HG03521 (cell line): ENCODE measurements around the gene TPM4.
"Not testable (repeated sequence)": the region's sequence is repeated elsewhere in the genome, so short reads cannot be mapped to it uniquely, and the experiment has no call there.

Source experiments
- ATAC-seq: cut with Tn5 transposase; IDR thresholded peaks from one replicate; pipeline ENCODE4 v1.9.1; 2021; ENCODE audit warnings: mild to moderate bottlenecking, moderate library complexity; ENCODE audit not compliant: unreplicated experiment

Gene TPM4

GRCh38 chr19:16071072-16071691 is 5.1 kb upstream of the TPM4 start:
- ATAC-seq = no peak

- no peak for ATAC-seq
These were observed 2.8 kb upstream of the TPM4 start for GRCh38 chr19:16073481-16073880.

DNA sequence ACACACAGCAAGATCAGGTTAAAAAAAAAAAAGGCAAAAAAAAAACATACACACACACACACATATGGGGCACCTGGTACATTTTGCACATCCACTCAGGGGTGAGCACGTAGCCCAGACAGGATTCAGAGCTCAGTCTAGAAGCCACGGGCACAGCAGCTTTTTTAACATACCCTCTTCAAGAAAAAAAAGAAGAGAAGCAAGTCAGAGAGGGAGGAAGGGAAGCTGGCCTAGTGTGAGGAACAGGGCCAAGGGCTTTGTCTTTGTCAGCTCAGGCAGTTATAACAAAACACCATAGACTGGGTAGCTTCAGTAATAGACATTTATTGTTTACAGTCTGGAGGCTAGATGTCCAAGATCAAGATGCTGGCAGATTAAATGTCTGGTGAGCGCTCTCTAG is 2.3 kb upstream of the TPM4 start:
- no peak for ATAC-seq

DNA sequence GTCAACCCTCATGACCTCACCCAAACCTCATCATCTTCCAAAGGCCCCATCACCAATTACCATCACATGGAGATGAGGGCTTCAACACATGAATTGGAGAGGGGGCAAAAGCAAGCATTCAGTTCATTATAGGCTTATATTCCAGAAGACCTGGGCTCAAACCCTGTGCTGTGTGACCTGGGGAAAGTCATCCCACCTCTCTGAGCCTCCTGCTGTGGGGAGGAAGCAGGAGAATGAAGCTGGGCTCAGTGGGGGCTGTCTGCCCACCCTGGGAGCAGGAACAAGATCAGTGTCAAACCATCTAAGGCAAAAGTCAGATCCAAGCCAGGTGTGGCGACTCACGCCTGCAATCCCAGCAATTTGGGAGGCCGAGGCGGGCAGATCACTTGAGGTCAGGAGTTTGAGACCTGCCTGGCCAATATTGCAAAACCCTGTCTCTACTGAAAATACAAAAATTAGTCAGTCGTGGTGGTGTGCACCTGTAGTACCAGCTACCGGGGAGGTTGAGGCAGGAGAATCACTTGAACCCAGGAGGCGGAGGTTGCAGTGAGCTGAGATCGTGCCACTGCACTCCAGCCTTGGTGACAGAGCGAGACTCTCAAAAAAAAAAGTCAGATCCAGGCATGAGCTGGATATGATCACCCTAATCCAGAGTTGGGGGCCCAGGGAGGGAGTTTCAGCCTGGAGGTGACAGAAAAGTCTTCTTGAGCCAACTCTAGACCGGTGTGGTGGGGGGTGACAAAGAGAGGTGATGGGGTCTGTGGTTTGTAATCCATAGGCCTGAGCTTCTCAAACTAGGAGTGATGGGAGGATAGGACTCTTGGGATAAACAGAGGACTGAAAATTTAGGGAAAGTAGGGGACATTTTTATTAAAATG is 1.6 kb upstream of the TPM4 start:
- no peak for ATAC-seq

- ATAC-seq = no peak
These were observed 703 bp upstream of the TPM4 start for GRCh38 chr19:16075430-16076153.

- no peak for ATAC-seq
These were observed 790 bp downstream of the TPM4 start for GRCh38 chr19:16076958-16077611.

DNA sequence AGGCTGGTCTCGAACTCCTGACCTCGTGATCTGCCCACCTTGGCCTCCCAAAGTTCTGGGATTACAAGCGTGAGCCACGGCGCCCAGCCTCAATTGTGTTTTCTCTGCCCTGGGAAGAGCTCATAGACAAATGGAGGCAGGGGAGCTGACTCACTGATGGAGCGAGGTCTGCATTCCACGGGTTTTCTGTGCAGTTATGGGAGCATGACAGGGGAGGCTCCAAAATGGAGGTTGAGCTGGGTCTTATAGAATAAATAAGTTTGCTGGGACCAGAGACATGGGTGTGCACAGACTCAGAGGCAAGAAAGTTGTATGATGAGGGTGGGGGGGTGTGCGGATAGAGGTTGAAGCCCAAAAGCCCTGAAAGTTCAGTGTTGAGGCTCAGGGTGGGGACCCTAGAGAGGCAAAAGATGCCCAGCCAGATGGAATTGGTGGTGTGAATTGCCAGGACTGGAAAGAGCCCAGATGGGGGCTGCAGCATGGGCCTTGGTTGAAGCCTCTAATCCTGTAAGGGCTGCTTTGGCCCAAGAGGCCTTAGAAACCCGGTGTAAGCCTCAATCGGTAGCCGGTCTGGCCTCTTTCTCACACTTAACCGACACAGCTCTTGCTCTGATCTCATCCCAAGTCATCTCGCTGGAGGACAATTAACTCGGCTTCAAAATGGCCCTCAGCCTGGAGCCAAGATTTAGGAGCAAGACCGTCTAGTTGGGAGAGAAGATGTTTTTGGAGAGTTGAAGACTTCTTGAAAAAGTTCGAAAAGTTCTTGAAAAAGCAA is 1.9 kb downstream of the TPM4 start:
- ATAC-seq = no peak

DNA sequence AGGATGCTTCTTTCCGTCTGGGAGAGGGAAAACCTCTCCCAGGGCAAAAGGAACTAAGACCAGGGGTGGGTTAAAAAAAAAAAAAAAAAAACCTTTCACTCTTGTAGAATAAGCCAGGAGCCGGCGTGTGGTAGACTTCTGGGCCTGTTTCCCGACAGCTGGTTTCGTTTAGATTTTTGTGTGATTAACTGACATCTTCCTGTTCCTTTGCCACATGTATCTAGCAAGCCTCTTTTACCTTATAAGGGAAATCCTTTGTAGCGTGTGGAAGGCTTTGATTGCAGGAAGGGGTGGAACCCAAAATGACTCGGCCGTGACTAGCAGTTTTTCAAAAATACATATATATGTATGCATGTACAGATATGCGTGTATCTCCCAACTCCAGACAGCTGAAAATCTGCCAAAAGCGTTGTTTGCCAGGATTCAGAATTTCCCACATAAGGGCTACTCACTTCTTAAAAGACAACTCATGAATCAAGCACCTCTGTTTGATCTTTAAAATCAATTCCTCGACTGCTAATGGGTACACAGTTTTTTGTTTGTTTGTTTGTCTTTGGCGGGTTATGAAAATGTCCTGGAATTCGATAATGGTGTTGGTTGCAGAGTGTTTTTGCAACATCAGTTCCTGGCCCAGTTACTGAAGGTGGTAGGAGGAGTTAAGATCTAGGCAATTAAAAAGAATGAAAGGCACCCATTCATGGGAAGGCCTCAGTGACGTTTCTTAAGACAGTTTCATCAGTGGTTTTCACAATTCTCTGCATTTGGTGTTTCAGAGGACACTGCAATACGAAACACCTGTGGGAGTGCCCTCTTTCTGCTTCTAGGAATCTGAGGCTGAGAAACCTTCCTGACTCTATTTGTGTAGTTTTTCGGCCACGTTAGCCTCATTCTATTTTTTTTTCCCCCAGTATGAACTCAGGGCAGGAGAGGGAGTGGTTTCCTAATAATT is 2.7 kb downstream of the TPM4 start:
- ATAC-seq = no peak

- ATAC-seq = no peak
These were observed 7.9 kb downstream of the TPM4 start for GRCh38 chr19:16084067-16084685.

GRCh38 chr19:16085115-16085514 is 8.8 kb downstream of the TPM4 start:
- ATAC-seq = no peak

- not testable (repeated sequence) for ATAC-seq
These were observed 11.1 kb downstream of the TPM4 start for GRCh38 chr19:16087404-16087803.

DNA sequence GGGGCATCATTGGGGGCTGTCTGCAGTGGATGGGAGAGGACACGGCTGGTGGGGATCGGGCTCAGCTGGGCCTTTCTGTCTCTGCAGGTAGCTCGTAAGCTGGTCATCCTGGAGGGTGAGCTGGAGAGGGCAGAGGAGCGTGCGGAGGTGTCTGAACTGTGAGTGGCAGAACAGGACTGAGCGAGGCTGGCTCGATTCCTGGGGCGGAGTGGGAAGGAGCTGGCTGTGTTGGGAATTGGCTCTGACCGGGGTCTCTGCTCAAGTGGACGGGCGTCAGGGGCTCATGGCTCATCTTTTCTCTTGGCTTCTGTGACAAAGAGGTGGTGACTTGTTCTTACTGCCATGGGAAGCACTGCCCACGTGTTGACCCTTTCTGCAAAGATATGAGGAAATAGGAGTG is 11.6 kb downstream of the TPM4 start:
- no peak for ATAC-seq

DNA sequence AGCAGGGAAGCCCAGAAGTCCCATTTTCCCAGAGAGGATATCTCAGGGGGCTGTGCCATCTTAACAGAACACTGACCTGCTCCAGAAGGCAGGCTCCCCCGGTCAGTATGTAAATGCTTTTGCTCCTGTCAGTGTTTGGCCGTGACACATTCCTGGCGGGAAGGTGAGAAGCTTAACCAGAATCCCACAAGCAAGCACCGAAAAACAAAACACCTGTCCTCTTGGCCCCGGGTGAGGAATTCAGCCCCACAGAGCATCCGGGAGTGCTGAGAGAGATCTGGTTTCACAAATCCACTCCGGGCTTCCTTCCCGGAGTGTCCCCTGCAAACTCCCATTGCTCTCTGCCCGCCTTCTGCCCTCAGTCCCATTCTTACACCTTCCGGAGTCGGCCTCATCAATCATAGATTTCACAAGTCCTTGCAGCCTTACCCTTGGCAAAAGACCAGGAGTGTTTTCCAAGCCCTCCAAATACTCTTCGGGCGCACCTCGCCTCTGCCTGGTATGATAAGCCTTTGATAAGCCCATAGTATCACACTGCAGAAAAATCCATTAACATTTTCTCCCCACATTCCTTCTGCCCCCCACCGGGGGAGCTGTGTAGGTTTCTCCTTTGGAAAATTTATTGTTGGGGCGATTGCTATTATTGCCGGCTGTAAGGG is 12.2 kb downstream of the TPM4 start:
- ATAC-seq = no peak

DNA sequence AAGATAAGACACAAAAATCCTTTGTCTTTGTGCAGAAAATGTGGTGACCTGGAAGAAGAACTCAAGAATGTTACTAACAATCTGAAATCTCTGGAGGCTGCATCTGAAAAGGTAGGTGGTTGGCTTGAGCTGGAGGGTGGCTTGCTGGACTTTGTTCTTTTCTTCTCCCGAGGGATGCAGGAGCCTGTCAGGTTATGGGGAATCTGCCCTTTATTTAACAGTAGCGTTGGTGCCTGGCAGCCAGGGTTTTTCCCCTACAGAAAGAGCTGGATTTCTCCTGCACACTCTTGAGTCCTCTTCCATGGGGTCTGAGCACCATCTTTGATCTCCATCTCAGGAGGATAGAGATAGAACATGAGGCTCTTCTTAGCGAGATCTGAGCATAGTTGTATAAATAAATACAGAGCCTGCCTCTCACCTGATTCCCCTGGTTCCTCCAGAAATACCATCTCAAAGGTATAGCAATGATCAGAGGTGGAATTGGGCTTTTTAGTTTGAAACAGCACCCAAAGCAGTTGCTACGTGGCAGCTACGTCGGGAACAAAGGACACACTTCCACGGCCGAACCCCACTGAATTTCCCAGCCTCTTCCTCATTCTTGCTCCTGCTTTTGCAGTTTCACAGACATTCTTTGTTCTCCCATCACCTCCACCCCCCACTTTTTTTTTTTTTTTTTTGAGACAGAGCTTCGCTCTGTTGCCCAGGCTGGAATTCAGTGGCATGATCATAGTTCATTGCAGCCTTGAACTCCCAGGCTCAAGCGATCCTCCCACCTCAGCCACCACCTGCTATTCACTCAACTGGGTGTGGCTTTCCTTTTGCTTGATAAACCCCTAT is 12.9 kb downstream of the TPM4 start:
- ATAC-seq = no peak

DNA sequence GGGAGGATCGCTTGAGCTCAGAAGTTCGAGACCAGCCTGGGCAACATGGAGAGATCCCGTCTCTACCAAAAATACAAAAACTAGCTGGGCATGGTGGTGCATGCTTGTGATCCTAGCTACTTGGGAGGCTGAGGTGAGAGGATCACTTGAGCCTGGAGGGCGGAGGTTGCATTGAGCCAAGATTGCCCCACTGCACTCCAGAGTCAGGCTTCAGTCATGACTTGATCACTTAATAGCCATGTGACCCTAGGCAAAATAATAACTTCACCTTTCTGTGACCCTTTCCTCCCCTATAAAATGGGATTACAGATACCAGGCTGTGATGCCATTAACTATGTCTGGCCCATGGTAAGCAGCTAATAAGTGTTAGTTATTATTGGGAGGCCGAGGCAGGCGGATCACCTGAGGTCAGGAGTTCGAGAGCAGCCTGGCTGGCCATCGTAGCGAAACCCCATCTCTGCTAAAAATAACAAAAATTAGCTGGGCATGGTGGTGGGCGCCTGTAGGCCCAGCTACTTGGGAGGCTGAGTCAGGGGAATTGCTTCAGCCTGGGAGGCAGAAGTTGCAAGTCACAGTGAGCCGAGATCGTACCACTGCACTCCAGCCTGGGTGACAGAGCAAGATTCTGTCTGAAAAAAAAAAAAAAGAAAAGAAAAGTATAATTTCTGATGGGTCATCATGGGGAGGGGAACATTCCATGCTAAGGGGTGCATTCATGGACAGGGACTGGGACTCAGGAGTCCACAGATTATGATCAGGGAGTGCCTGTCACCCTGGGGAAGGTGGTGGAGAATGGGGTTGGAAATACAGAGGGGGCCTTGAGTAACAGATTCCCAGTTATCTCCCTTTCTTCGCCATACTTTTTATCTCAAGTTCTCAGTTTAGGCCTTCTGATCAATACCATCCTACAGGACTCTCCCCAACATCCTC is 15.5 kb downstream of the TPM4 start:
- ATAC-seq = no peak

DNA sequence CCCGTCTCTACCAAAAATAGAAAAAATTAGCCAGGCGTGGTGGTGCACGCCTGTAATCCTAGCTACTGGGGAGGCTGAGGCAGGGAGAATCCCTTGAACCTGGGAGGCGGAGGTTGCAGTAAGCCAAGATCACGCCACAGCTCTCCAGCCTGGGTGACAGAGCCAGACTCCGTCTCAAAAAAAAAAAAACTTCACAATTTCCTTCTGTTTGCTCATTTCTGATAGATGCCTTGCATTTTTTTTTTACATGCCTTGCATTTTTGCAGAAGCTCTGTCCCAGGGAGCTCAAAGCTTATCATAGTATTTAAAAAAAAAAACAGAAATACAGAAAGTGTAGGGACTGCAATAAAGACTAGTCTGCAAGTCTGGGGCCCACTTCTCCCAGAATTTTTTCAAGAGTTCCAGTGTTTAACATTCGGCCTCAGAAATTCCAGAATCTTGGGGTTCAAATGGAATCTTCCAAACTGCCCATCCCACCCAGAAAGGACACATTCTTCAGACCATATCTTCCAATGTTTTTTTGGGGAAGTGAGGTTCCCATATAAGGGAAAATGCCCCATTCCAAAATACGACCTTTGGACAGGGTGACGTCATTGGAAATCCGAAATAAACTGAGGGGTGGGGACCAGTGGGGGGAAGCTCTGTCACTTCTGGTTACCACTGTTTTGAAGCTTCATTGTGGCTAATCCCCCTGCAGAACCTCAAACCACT is 18.2 kb downstream of the TPM4 start:
- no peak for ATAC-seq
